HG02884 (cell line): ENCODE results near the gene CYP27A1.

ENCODE experiments used
- ATAC-seq: cut with Tn5 transposase; IDR thresholded peaks from one replicate; pipeline ENCODE4 v1.9.1; 2021; ENCODE audit warnings: mild to moderate bottlenecking, moderate library complexity; ENCODE audit not compliant: unreplicated experiment

Gene CYP27A1

GRCh38 chr2:218809515-218809914 lies 27.6 kb downstream of the CYP27A1 start:
- no peak for ATAC-seq

GRCh38 chr2:218810256-218810655 lies 28.3 kb downstream of the CYP27A1 start:
- no peak for ATAC-seq

GRCh38 chr2:218811382-218811781 lies 29.4 kb downstream of the CYP27A1 start:
- ATAC-seq, result no peak

GRCh38 chr2:218812096-218812815 lies 30.3 kb downstream of the CYP27A1 start:
- no peak for ATAC-seq

GRCh38 chr2:218812861-218813260 lies 30.9 kb downstream of the CYP27A1 start:
- no peak for ATAC-seq

- no peak for ATAC-seq
Measured at GRCh38 chr2:218813771-218814460, 32.0 kb downstream of the CYP27A1 start.

- no peak for ATAC-seq
Measured at GRCh38 chr2:218814540-218815243, 32.7 kb downstream of the CYP27A1 start.

- no peak for ATAC-seq
Measured at GRCh38 chr2:218815244-218815637, 33.3 kb downstream of the CYP27A1 start.

GRCh38 chr2:218815649-218816048 lies 33.7 kb downstream of the CYP27A1 start:
- no peak for ATAC-seq

GRCh38 chr2:218816561-218817011 lies 34.6 kb downstream of the CYP27A1 start:
- no peak for ATAC-seq

- no peak for ATAC-seq
Measured at GRCh38 chr2:218819093-218819492, 37.1 kb downstream of the CYP27A1 start.

- ATAC-seq, result no peak
Measured at GRCh38 chr2:218820746-218821369, 38.9 kb downstream of the CYP27A1 start.

- no peak for ATAC-seq
Measured at GRCh38 chr2:218821605-218822211, 39.8 kb downstream of the CYP27A1 start.

- ATAC-seq, result no peak
Measured at GRCh38 chr2:218822622-218823021, 40.7 kb downstream of the CYP27A1 start.

GRCh38 chr2:218823196-218823855 lies 41.4 kb downstream of the CYP27A1 start:
- ATAC-seq, result no peak

GRCh38 chr2:218824004-218824403 lies 42.1 kb downstream of the CYP27A1 start:
- no peak for ATAC-seq

- ATAC-seq, result no peak
Measured at GRCh38 chr2:218826791-218827190, 44.8 kb downstream of the CYP27A1 start.

- no peak for ATAC-seq
Measured at GRCh38 chr2:218827701-218828476, 45.9 kb downstream of the CYP27A1 start.

- no peak for ATAC-seq
Measured at GRCh38 chr2:218828477-218828778, 46.5 kb downstream of the CYP27A1 start.
